MCF 10A (cell line): ENCODE data around the gene PC. TPM values are rescaled to one million over a fixed set of nuclear protein-coding genes. Genes with fewer than 3 reads are reported as not detected.

Experiments used
- BruUV-seq: library from RNA; stranded (reverse); fragments of 400-500 nt; replicated peaks from 2 replicates; lab custom pipeline; 2021; lab: Mats Ljungman, UMichigan
- CTCF ChIA-PET: fragments of 300-600 bp; sonication (Branson Sonifier 250); formaldehyde crosslinking; extraction: SDS; loops from one replicate; lab custom pipeline; 2021; ENCODE audit warnings: antibody characterized with exemption, inconsistent platforms; lab: Yijun Ruan, JAX
- POLR2A ChIA-PET: fragments of 300-600, 350-650 bp; sonication (Branson Sonifier 250); formaldehyde crosslinking; extraction: SDS; loops from one replicate; lab custom pipeline; 2020; ENCODE audit warnings: antibody characterized with exemption, inconsistent platforms; lab: Yijun Ruan, JAX
- DNase-seq: peaks from one replicate; pipeline ENCODE4 v3.0.0-alpha.2; 2018; ENCODE audit not compliant: unreplicated experiment
- H3K27ac Mint-ChIP-seq: one replicate; pipeline ENCODE4 v1.8.0; 2022; ENCODE audit warnings: mild to moderate bottlenecking, low read depth, mixed read lengths; ENCODE audit not compliant: unreplicated experiment
- H3K27me3 Mint-ChIP-seq: one replicate; pipeline ENCODE4 v1.8.0; 2022; ENCODE audit warnings: mixed read lengths; ENCODE audit not compliant: insufficient read depth, unreplicated experiment
- H3K36me3 Mint-ChIP-seq: one replicate; pipeline ENCODE4 v1.8.0; 2022; ENCODE audit warnings: mild to moderate bottlenecking, moderate library complexity, mixed read lengths; ENCODE audit not compliant: insufficient read depth, unreplicated experiment
- H3K4me1 Mint-ChIP-seq: one replicate; pipeline ENCODE4 v1.8.0; 2022; ENCODE audit warnings: mixed read lengths; ENCODE audit not compliant: insufficient read depth, unreplicated experiment
- H3K4me3 Mint-ChIP-seq: one replicate; pipeline ENCODE4 v1.8.0; 2022; ENCODE audit warnings: mild to moderate bottlenecking, moderate library complexity, mixed read lengths; ENCODE audit not compliant: unreplicated experiment
- H3K9me3 Mint-ChIP-seq: one replicate; pipeline ENCODE4 v1.8.0; 2022; ENCODE audit warnings: mixed read lengths; ENCODE audit not compliant: unreplicated experiment
- intact Hi-C: fragments of 100-400 bp; cut with micrococcal nuclease; formaldehyde crosslinking; loops from 2 replicates; pipeline ENCODE4 v1.14.1; 2022
- total RNA-seq: library from RNA; stranded (reverse); gene quantifications from 2 replicates; pipeline ENCODE4 v1.2.3, GENCODE V29; 2022
- TF ChIP-seq, protein P1 (sequence below): fragments of 200-600 bp; IDR thresholded peaks from one replicate; pipeline ENCODE4 v1.8.0; 2022; ENCODE audit warnings: antibody characterized with exemption, mild to moderate bottlenecking; ENCODE audit not compliant: unreplicated experiment

Gene PC
- total RNA-seq, 1 experiment from 2014 or later, result 37.7 TPM

GRCh38 chr11:66857927-66858185, 100.3 kb downstream of the PC start:
- H3K4me3 Mint-ChIP-seq, result peak overlapping the region; percentile 80
- H3K36me3 Mint-ChIP-seq, result peaks cover 59% of the 10 kb centered on the region
- H3K27me3 Mint-ChIP-seq, result no peaks in the 10 kb centered on the region
- intact Hi-C loops, result loop anchor here (5.0 to 10.0 kb wide), 2 partner anchors 114 to 197 kb away; partner anchors contain the start of gene RHOD
- peaks cover 6% of the 10 kb centered on the region for H3K4me1 Mint-ChIP-seq
- ChIA-PET POLR2A (interaction anchor here (0.8 to 2.5 kb wide), 3 partner anchors 23 to 99 kb away, joined by 3 to 19 read pairs (median 4); no protein-coding TSS in a partner anchor), CTCF (interaction anchor here (0.7 kb wide), 1 partner anchor 15 kb away, joined by 3 read pairs; no protein-coding TSS in a partner anchor)
- BruUV-seq, result no TSS peak
- H3K27ac Mint-ChIP-seq, result no peak overlapping the region
- DNase-seq, result no peak
- TF ChIP-seq, protein P1, sequence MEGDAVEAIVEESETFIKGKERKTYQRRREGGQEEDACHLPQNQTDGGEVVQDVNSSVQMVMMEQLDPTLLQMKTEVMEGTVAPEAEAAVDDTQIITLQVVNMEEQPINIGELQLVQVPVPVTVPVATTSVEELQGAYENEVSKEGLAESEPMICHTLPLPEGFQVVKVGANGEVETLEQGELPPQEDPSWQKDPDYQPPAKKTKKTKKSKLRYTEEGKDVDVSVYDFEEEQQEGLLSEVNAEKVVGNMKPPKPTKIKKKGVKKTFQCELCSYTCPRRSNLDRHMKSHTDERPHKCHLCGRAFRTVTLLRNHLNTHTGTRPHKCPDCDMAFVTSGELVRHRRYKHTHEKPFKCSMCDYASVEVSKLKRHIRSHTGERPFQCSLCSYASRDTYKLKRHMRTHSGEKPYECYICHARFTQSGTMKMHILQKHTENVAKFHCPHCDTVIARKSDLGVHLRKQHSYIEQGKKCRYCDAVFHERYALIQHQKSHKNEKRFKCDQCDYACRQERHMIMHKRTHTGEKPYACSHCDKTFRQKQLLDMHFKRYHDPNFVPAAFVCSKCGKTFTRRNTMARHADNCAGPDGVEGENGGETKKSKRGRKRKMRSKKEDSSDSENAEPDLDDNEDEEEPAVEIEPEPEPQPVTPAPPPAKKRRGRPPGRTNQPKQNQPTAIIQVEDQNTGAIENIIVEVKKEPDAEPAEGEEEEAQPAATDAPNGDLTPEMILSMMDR, result no peak
- no peaks in the 10 kb centered on the region for H3K9me3 Mint-ChIP-seq

- Mint-ChIP-seq H3K9me3 (no peaks in the 10 kb centered on the region), H3K27me3 (no peaks in the 10 kb centered on the region), H3K4me3 (peak overlapping the region; percentile 80), H3K4me1 (peaks cover 6% of the 10 kb centered on the region), H3K36me3 (peaks cover 54% of the 10 kb centered on the region), H3K27ac (no peak overlapping the region)
- CTCF ChIA-PET, result interaction anchor here (0.7 kb wide), 1 partner anchor 15 kb away, joined by 3 read pairs; no protein-coding TSS in a partner anchor
- no TSS peak for BruUV-seq
- DNase-seq, result peak; percentile 34
- TF ChIP-seq, protein P1, result no peak
- POLR2A ChIA-PET, result interaction anchor here (1.2 to 2.5 kb wide), 2 partner anchors 79 to 100 kb away, joined by 4 to 19 read pairs; no protein-coding TSS in a partner anchor
- intact Hi-C loops, result loop anchor here (5.0 to 10.0 kb wide), 2 partner anchors 115 to 197 kb away; partner anchors contain the start of gene RHOD
Observed at GRCh38 chr11:66857234-66857926, 100.8 kb downstream of the PC start.

DNA sequence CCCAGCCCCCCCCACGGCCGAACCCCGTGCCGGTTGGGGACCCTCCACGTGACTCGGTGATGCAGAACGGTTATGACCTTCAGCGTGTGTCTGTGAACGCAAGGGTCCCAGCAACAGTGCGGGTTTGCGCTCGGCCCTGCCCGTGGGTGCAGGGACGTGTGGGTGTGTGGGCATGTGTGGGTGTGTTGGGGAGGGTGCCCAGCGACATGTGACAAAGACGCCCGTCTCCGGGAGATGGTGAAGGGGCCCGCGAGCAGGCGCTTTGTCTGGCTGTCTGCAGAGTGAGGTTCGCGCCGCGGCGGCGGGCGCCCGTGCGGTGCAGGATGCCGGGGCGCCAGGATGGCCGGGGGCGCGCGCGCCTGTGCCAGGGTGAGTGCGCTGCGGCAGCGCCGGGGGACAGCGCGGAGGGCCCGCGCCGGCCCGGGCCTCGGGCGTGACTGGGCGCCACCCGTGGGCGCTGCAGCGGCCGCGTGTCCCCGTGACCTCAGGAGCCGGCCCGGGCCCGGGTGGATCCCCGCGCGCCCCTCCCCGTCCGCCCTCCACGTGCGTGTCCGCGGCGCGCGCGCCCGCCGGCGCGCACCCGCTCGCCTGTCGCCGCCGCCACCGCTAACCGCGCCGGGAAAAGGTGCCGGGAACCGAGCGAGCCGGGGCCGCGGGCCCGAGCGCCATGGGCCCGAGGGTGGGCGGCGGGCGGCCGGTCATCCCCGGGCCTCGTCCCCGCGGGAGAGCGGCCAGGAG, 101.5 kb downstream of the PC start, which contains the start of gene LRFN4:
LRFN4 (plus strand) TSS at position 569 of the 738 bp plus-strand sequence. CDS start 681 bp downstream, outside the sequence.
- Mint-ChIP-seq H3K4me3 (peak within 1 kb of the TSS; percentile 86), H3K27ac (no peak within 1 kb of the TSS), H3K9me3 (no peaks in the 10 kb centered on the region), H3K36me3 (peaks cover 52% of the 10 kb centered on the region), H3K4me1 (peaks cover 6% of the 10 kb centered on the region), H3K27me3 (no peaks in the 10 kb centered on the region)
- TF ChIP-seq, protein P1, result no peak
- POLR2A ChIA-PET, result interaction anchor here (0.7 to 5.5 kb wide), 13 partner anchors 10 to 201 kb away, joined by 3 to 74 read pairs (median 4); partner anchors contain the start of genes C11orf86, PC and RCE1
- no peak for DNase-seq
- CTCF ChIA-PET, result interaction anchor here (1.8 kb wide), 1 partner anchor 120 kb away, joined by 8 read pairs; no protein-coding TSS in a partner anchor
- intact Hi-C loops, result loop anchor here (1.0 to 10.0 kb wide), 3 partner anchors 102 to 198 kb away; partner anchors contain the start of genes PC and RHOD
- BruUV-seq, result no TSS peak
